GM18867 (cell line): ENCODE results near the gene FTO.

ENCODE experiments used
- ATAC-seq: cut with Tn5 transposase; IDR thresholded peaks from one replicate; pipeline ENCODE4 v1.9.1; 2021; ENCODE audit warnings: mild to moderate bottlenecking, moderate library complexity; ENCODE audit not compliant: unreplicated experiment

Gene FTO

DNA sequence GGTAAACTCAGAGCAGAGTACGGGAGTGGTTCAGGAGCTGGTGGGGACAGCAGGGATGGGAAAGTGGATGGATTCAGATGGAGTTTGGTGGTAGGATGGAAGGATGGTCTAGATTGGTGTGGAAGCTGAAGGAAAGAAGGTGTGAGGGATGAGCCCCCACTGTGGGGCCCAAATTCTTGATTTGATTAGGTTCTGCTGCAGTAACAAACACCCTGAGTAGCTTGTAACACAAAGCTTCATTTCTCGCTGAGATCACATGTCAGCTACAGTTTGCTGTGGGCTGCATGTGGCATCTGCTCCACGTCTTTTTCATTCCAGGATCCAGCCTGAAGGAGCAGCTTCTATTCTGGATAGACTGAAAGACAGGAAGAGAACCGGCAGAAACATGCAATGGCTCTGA, 438.8 kb downstream of the FTO start:
- ATAC-seq = no peak

DNA sequence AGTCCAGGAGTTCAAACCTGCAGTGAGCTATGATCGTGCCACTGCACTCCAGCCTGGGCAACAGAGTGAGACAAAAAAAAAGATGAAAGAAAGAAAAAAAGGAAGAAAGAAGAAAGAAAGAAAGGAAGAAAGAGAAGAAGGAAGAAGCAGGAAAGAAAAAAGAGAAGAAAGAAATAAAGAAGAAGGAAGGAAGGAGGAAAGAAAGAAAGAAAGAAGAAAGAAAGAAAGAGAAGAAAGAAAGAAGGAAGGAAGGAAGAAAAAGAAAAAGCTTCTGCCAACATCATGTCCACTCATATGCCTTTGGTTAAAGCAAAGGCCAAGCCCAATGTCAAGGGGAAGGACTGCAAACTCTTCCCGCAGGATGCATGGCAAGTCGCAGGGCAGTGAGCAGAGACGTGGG, 439.5 kb downstream of the FTO start:
- no peak for ATAC-seq

DNA sequence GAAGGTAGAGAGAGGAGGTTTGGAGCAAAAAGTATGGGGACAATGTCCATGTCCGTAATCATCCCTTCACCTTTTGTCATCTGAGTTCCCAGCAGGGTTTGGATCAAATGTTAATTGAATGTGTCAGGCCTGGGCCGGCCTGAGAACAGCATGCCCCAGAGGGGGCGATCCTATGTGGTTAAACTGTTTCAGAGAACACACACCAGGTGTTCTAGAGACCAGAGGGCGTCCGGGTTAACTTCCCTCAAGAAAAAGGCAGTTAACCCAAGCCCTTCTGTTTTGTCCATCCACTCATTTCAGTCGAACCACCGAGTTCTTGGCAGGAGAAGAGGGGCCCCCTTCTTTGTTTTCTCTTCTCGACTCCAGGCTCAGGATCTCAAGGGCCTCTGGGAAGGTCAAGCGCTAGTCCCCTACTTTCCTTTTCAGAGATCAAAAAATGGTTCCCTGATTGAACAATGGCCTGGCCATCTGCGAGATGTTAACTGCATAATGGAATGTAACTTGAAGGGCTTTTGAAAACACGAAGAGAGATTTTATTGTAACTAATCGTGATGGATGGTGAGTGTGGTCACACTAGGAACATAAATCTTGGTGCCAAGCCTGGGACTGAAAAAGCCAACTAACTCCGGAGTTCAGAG, 440.1 kb downstream of the FTO start:
- no peak for ATAC-seq

DNA sequence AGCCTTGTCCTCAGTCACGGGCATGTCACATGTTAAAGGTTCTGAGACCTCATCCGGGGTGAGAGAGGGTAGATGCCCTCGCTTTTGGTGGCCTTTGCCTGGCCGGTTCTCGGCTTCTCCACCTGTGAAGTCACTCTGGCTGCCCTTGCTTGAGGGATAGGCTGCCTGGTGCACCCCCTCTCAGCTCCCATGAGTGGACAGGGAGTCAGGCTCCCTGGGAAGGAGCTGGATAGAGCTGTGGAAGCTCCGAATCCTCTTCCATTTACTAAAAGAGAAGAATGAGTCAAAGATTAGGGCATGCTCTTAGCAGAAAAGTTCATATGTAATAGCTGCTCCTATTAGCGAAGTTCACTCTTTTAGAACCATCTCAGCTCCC, 440.6 kb downstream of the FTO start:
- no peak for ATAC-seq

DNA sequence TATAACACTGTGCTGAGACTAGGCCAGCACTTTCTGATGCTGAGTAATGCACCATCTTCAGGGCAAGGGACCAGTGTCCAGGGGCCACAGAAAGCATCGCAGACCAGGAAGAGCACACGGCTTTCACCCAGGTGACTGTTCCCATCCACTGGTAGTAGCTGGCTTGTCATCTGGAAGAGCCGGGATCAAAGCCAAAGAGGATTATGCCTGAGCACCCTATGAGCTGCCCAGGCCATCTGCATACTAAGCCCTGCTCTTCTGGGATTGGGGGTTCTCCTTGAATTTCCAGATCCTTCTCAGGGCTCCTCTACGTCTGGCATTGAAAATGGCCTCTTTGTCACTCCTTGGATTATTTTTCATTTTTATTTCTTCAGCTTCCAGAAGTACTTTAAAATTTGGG, 441.9 kb downstream of the FTO start:
- ATAC-seq = no peak

DNA sequence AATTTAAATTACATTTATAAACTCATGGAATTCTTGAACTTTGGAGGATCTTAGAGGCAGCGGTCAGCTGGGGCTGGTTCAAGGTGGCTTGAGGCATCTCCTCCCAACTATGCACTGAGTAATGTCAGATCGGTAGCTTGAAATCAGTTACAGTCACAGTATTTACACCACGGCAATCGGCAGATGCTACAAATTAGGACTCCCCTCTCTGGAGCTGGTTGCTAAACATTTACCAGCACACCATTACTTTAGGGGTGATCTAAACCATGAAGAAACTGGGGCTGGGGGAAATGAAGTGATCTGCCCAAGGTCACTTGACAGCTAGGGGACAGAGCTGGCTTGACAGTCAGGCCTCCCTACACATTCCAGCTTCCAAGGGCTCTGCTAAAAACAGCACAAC, 445.0 kb downstream of the FTO start:
- ATAC-seq = no peak

DNA sequence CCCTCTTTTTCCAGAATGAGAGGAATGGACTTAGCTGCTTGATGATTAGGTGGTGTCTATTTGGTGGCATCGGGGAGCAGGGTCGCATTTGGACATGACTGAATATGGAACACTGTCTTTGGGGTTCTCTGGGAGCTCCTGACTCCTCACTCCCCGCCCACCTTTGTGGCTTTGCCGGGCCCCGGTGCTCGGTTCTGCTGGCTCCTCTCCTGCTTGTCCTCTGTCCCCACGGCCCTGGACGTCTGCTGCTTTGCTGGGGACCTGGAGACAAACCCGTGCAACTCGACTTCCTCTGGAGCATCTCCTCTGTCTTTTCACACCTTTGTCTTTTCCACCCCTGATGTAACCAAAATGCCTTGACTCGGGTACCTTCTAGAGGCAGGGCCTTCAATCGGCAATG, 446.9 kb downstream of the FTO start:
- no peak for ATAC-seq

DNA sequence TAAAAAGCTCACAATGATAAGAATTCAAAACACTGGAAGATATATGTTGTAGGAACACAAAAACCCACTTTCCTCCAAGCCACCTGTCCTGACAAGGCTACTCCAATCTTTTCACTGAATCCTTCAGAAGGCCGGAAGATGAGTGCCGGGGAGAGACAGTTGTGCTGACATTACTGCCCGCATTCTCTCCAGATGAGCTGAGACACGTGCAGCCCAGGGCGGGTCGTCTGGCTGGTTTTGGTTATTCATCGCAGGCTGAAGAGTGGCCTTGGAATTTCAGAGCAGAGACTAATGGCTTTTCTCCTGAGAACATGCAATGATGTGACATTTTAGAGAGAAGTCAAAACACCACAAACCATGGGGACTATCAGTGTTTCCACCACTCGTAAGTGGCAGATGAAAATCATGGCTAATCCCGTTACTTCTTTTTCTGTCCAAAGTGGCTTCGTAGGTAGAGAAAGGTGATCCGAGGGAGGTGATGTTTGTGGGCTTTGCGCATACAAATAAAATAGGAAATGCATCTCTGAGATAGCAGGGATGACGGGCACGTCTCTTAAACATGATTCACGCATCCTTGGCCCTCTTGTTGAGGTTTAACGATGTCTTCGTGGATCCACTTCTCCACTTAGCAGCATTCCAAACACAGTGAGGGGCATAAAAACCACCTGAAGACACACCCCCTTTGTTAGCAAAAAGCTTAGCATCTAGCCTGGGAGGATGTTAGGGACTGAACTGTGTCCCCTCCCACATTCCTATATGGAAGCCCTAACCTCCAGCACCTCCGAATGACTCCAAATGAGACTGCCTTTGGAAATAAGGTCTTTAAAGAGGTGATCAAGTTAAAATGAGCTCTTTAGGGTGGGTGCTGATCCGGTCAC, 448.6 kb downstream of the FTO start:
- no peak for ATAC-seq

DNA sequence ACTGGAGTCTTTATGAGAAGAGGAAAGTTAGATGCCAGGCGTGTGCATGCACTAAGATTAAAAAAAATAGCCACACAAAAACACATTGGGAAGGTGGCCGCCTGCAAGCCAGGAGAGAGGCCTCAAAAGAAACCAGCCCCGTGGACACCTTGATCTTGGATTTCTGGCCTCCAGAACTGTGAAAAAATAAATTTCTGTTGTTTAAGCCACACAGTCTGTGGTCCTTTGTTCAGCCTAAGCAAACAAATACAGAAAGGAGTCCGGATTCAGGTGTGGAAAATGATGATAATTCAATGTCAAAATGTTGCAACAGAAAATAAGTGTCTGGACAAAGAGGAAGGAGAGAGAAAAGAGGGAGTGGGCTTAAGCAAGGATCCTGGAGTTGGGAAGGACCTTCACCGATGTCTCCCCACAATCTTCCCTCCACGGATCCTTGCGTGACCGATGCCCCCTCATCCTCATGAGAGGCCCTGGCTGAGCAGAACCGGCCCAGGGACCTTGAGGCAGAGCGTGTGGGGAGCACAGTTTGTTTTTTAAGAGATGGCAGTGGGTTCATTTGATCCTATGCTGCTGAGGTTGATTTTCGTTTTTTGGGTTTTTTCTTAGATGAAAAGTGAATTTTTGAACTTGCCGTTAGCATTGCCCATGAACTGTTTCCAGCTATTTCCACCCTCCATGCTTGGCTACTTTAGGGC, 449.4 kb downstream of the FTO start:
- no peak for ATAC-seq

DNA sequence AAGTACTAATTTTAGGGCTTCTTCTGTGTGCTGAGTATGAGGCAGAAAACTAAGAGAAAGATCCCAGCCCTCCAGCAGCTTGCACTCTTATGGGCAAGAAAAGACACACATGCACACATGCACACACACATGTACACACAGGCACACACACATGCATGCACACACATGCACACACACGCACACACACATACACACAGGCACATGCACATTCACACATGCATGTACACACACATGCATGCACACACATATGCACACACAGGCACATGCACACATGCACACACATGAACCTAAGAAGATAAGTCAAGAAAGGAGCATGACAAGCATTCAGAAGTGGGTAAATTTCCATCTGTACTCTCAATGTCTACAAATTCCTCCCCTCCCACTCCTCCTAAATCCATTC, 452.4 kb downstream of the FTO start:
- ATAC-seq = no peak

DNA sequence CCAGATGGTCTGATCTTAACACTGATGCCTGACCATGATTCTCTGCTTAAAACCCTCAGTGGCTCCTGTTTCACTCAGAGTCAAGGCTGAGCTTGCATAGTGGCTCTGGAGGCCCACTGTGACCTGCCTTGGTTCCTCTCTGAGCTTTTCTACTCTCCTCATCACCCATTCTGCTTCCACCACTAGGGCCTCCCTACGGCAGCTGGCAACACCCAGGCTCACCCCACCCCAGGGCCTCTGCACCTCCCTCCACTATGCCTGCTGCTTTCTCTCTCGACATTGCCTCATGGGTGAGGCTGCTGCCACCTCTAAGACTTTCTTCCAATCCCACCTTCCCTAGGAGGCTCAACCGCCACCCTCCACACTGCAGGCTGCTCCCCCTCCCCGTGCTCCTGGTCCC, 455.0 kb downstream of the FTO start:
- no peak for ATAC-seq

DNA sequence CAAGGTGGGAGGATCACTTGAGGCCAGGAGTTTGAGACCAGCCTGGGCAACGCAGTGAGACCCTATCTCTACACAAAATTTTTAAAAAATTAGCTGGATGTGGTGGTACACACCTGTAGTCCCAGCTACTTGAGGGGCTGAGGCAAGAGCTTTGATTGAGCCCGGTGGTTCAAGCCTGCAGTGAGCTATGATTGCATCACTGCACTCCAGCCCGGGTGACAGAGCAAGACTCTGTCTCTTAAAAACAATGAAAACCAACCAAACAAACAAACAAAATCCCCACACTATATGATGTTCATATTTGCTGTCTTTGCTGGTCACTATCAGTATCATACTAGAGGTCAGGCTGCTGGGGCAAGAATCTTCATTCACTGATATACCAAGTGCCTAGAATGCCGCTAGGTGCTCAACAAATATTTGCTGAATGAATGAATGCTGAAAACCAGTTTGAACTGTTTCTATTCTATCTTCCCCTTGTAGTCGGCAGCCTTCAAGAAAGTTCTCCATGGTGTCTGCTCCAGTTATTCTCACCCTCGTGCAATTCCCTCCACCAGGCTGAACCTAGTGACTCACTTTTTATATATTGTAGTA, 455.6 kb downstream of the FTO start:
- ATAC-seq = no peak

DNA sequence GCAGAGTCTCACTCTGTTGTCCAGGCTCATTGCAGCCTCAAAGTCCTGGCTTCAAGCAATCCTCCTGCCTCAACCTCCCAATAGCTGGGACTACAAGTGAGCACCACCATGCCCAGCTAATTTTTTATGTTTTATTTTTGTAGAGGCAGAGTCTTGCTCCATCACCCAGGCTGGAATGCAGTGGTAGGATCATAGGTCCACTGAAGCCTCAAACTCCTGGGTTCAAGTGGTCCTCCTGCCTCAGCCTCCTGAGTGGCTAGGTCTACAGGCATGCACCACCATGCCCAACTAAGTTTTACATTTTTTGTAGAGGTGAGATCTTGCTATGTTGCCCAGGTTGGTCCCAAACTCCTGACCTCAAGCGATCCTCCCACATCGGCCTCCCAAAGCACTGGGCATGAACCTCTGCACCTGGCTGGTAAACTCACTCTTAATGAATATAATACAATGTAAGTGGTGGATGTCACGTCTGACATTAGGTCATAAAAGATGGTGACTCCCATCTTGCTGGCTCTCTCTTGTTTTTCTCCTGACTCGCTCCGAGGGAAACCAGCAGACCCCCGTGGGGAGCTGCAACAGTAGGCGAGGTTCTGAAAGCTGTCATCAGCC, 456.4 kb downstream of the FTO start:
- no peak for ATAC-seq

DNA sequence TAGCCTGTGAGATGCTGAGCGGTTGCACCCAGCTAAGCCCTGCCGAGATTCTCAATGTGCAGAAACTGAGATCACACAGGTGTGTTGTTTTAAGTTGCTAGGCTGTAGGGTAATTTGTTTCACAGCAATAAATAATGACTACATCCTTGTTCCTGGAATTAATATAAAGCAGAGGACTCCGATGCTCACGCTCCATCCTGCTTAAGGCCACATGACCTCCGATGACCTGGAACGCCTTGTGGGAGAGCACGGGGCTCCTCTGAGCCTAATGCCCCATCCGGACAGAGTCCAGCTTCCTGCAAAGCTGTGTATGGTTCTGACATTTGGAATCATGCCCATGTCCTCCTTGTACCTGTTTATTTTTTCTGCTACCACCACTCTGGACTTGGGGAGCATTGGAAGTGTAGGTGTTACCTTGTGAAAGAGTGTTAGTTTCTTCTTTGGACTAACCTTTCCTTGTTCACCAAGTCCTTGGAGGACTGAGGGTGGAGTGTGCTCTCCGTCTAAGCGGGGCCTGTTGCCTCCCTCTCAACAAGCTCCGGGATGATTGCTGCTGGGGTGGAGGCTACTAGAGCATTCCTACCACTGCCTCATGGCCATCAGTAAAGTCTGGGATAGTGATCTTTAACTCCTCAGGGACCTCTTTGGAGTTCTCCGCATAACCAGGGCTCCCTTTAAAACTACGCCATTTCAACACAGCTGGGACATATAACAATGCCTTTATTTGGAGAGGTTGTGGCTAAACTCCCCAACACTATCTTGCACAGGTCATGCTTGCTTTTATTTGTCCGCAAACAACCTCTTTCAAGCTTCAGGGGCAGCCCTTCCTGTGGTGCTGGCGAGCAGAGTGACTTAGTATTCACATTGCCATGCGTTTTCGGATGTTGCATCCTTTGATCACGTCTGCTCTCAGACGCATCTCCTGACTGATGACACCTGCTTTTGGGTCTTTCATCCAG, 457.3 kb downstream of the FTO start:
- no peak for ATAC-seq

DNA sequence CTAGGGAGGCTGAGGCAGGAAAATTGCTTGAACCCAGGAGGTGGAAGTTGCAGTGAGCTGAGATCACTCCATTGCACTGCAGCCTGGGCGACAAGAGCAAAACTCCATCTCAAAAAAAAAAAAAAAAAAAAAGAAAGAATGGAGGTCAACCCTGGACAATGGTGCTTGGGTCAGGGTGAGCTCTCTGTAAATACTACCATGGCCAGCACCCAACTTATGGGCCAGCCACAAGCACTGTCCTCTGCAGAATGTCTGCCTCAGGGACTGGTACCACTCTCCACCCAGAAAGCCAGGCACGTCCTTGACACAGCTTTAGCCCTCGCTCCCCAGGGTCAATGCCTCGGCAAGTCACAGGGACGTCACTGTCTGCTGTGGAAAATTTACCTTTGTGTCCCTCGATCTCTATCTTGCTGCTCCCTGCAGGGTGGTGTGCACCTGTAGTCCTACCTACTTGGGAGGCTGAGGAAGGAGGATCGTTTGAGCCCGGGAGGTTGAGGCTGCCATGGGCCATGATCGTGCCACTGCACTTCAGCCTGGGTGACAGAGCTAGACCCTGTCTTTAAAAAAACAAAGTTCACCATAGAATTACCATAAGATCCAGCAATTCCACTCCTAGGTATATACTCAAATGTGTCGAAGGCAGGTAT, 459.4 kb downstream of the FTO start:
- no peak for ATAC-seq

DNA sequence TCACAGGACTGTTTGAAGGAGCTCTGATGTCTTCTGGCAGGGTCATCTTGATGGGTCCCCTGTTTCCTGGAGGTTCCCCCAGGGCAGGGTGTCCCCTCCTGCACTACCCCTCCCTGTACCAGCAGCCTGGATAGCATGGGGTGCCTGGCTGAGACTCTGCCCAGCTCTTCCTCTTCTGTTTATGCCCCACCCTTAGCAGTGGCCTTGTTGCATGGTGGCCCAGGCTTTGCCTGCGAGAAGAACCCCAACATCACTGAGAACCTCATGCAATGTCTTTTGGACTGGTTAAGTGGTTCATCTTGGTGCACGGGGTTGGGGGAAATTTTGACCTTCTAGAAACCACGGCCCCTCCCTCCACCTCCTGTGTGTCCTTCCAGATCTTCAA, 460.8 kb downstream of the FTO start:
- ATAC-seq = no peak

DNA sequence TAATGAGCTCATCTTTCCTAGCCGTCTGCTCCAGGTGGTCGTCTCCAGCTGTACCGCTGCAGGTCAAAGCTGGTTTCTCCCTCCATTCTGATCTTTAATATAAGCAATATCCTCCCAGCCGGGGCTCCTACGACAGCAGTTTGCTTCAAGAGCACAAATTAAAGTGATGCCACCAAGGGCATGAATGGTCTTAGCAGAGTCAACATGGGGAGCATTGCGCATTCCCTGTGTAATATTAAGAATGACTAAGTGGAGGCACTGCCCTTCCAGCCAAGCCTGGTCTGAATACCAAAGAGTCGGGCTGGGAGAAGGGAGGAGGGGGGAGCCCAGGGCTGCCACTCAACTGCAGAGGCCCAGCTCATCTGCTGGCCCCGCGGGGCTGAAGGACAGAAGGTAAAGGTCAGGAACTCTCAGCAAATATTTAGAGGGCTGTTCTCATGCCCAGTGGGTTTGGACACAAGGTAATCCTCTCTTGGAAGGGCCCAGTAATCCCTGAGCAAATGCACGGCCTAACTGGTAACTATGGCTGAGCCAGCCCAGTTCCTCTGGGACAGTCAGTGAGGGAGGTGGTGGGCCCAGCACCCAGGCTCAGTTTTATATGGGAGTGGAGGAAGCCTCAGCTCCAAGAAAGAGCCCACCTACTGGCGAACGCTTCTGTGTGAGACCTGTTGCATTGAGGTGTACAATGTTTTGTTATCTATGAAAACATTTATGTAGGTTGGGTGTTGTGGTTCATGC, 461.4 kb downstream of the FTO start:
- ATAC-seq = no peak

DNA sequence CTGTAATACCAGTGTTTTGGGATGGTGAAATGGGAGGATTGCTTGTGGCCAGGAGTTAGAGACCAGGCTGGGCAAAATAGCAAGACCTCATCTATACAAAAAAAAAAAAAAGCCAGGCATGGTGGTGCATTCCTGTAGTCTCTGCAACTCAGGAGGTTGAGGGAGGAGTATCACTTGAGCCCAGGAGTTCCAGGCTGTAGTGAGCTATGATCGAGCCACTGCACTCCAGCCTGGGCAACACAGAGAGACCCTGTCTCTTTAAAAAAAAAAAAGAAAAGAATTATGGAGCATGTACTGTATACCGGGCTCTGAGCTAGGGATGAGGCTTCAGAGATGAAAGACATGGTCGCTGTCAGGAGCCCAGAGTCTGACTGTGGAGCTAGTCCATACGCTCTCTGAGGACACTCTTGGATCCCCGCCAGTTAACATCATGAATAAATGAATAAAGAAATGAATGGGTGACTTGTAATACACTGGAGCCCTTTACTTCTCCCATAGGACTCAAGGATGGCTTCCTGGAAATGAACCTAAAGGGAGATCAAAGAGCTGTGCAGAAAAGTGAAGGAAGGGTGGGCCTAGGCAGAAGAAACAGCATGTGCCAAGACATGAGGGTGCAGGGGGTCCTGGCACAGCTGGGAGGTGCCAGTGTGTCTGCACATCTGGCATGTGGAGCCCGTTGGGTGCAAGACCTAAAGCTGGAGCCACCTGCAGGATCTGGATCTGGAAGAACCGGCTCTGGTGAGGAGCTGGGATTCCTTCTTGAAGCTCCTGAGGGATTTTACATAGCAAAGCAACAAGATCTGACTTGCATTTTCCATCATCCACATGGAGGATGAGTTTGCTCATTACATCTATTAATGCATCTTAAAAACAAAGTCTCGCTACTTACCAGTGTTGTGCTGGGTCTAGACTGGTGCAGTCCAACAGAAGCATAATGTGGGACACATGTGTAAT, 462.2 kb downstream of the FTO start:
- ATAC-seq = no peak
